ENCODE results near the gene PLEKHN1.

PLEKHN1 gene

DNA sequence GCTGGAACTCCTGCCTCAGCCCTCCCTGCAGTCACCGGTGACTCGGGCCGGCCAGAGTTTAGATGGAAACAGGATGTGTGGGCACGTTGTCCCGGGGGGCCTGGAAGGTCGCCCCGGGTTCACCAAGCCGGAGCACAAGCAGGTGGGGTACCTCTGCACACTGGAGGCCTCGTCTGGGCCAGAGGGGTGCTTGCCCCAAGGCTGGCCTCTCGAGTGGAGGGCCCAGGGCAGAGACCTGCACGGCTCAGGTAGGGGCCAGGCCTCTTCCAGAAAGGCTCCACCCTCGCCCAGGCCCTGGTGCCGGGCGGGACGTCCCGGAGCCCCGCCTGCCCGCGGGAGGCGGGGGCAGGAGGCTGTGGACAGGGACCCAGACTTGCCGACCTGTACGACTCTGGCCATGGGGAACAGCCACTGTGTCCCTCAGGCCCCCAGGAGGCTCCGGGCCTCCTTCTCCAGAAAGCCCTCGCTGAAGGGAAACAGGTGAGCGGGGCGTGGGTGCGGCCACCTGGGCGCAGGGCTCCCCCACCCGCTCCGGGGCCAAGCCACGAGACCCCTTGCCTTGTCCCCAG lies at the start of gene PLEKHN1:
Gene PLEKHN1, plus strand, starts transcription at position 348 of the 569 bp plus-strand sequence. Its CDS starts 50 bp downstream, at position 398.
- Histone ChIP-seq H3K4me3 (ENCODE audit: low read length) (peak within 1 kb of the TSS; percentile 78), H3K4me1 (ENCODE audit: control insufficient read depth, insufficient read depth, low read length) (no peaks in the 10 kb centered on the region), H3K27me3 (ENCODE audit: control insufficient read depth, insufficient read depth, low read length) (peaks cover 20% of the 10 kb centered on the region), H3K36me3 (ENCODE audit: control insufficient read depth, insufficient read depth, low read length) (no peaks in the 10 kb centered on the region), H3K9ac (ENCODE audit: low read length) (no peak within 1 kb of the TSS), H3K27ac (ENCODE audit: low read depth, low read length) (no peak within 1 kb of the TSS)

DNA sequence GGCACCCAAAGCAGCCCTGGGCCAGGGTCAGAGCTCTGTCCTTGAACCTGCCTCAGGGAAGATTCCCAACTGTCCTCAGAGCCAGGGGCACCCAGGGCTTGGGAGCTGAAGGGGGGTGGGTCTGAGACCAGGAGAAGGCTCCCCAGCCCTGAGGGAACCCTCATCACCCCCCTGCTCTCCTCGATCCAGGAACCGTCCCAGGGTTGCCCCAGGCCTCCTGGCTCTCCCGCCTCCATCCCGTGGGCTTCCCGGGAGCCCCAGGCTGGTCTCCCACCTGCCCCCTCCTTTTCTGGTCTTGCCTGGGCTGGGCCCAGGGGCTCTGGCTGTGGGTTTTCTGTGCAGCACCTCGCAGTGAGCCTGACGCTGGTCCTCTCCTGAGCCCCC lies 49.2 kb upstream of the PLEKHN1 start:
- Histone ChIP-seq H3K27ac (ENCODE audit: low read depth, low read length) (no peak overlapping the region), H3K27me3 (ENCODE audit: control insufficient read depth, insufficient read depth, low read length) (peaks cover 36% of the 10 kb centered on the region), H3K4me1 (ENCODE audit: control insufficient read depth, insufficient read depth, low read length) (peaks cover 11% of the 10 kb centered on the region), H3K36me3 (ENCODE audit: control insufficient read depth, insufficient read depth, low read length) (no peaks in the 10 kb centered on the region), H3K4me3 (ENCODE audit: low read length) (no peak overlapping the region), H3K9ac (ENCODE audit: low read length) (no peak overlapping the region)

DNA sequence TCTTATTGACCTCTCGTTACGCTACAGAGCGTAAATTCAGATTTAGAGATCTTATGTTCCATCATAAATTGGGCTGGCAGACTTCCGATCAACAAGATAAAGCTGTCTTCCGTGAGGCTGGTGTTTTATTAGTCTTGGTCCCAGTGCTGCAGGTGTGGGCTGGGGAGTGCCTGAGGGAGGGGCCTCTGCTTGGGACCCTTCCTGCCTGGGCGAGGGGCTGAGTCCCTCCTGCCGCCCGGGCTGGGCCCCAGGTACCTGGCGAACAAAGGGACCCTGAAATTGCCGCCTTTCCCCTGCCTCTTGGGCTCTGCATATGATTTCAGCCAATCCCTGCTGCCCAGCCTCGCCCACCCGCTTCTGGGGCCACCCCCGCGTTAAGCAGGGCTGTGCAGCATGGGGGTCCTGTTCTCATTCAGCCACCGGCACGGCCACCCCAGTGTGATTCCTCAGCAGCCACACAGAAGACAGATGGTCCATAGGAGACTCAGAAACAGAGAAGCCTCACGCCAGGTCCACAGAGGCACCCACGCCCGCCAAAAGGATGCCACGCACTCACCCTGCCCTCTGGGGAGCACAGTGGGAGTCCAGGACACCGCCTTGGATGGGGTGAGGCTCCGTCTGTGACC lies 48.7 kb upstream of the PLEKHN1 start:
- Histone ChIP-seq H3K36me3 (ENCODE audit: control insufficient read depth, insufficient read depth, low read length) (no peaks in the 10 kb centered on the region), H3K4me1 (ENCODE audit: control insufficient read depth, insufficient read depth, low read length) (peaks cover 11% of the 10 kb centered on the region), H3K9ac (ENCODE audit: low read length) (no peak overlapping the region), H3K27me3 (ENCODE audit: control insufficient read depth, insufficient read depth, low read length) (peaks cover 38% of the 10 kb centered on the region), H3K27ac (ENCODE audit: low read depth, low read length) (no peak overlapping the region), H3K4me3 (ENCODE audit: low read length) (no peak overlapping the region)

DNA sequence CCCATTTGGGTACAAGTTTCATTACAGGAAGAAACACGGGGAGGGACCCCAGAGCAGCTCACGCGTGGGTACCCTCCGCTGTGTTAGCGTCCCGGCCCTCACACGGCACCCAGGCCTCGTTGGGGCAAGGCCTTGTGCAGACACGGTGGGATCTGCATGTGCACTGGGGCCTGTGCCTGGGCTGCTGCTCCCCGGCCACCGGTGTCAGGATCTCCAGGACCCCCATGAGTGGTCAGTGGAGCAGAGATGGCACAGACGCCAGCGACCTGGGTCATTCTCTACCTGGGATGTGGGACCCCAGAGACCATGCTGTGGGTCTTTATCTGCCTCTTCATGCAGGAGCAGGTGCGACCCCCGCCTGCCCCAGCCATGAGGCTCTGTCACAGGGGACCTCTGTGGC lies 47.9 kb upstream of the PLEKHN1 start:
- peaks cover 45% of the 10 kb centered on the region for H3K27me3 ChIP-seq (ENCODE audit: control insufficient read depth, insufficient read depth, low read length)
- no peak overlapping the region for H3K9ac ChIP-seq (ENCODE audit: low read length)
- no peak overlapping the region for H3K27ac ChIP-seq (ENCODE audit: low read depth, low read length)
- H3K36me3 ChIP-seq (ENCODE audit: control insufficient read depth, insufficient read depth, low read length): no peaks in the 10 kb centered on the region
- H3K4me1 ChIP-seq (ENCODE audit: control insufficient read depth, insufficient read depth, low read length): peaks cover 11% of the 10 kb centered on the region
- H3K4me3 ChIP-seq (ENCODE audit: low read length): no peak overlapping the region

GRCh38 chr1:918843-919242 lies 47.4 kb upstream of the PLEKHN1 start:
- Histone ChIP-seq H3K36me3 (ENCODE audit: control insufficient read depth, insufficient read depth, low read length) (no peaks in the 10 kb centered on the region), H3K4me1 (ENCODE audit: control insufficient read depth, insufficient read depth, low read length) (peaks cover 11% of the 10 kb centered on the region), H3K27me3 (ENCODE audit: control insufficient read depth, insufficient read depth, low read length) (peaks cover 46% of the 10 kb centered on the region), H3K27ac (ENCODE audit: low read depth, low read length) (no peak overlapping the region), H3K4me3 (ENCODE audit: low read length) (no peak overlapping the region), H3K9ac (ENCODE audit: low read length) (no peak overlapping the region)

GRCh38 chr1:919271-919872 lies 46.9 kb upstream of the PLEKHN1 start:
- Histone ChIP-seq H3K27ac (ENCODE audit: low read depth, low read length) (no peak overlapping the region), H3K36me3 (ENCODE audit: control insufficient read depth, insufficient read depth, low read length) (no peaks in the 10 kb centered on the region), H3K4me3 (ENCODE audit: low read length) (no peak overlapping the region), H3K9ac (ENCODE audit: low read length) (no peak overlapping the region), H3K27me3 (ENCODE audit: control insufficient read depth, insufficient read depth, low read length) (peaks cover 44% of the 10 kb centered on the region), H3K4me1 (ENCODE audit: control insufficient read depth, insufficient read depth, low read length) (peaks cover 11% of the 10 kb centered on the region)

DNA sequence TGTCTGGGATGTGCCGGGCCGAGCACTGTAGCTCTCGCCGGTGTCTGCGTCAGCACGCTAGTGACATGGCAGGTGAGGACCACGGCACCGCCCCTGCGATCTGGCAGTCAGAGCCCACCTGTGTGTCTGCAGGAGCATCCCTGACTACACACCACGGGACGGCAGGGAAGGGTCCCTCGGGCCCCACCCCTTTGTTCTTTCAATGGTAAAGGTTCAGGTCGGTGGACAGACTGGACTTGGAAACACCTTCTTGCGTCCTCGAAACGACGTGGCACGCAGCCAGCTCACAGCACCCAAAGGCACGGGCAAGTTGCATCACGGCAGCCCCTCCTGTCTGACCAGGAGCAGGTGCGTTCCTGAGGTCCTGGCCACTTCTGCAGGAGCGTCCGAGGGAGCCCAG lies 46.3 kb upstream of the PLEKHN1 start:
- Histone ChIP-seq H3K9ac (ENCODE audit: low read length) (no peak overlapping the region), H3K27me3 (ENCODE audit: control insufficient read depth, insufficient read depth, low read length) (peaks cover 42% of the 10 kb centered on the region), H3K36me3 (ENCODE audit: control insufficient read depth, insufficient read depth, low read length) (no peaks in the 10 kb centered on the region), H3K4me1 (ENCODE audit: control insufficient read depth, insufficient read depth, low read length) (peaks cover 11% of the 10 kb centered on the region), H3K4me3 (ENCODE audit: low read length) (no peak overlapping the region), H3K27ac (ENCODE audit: low read depth, low read length) (no peak overlapping the region)

DNA sequence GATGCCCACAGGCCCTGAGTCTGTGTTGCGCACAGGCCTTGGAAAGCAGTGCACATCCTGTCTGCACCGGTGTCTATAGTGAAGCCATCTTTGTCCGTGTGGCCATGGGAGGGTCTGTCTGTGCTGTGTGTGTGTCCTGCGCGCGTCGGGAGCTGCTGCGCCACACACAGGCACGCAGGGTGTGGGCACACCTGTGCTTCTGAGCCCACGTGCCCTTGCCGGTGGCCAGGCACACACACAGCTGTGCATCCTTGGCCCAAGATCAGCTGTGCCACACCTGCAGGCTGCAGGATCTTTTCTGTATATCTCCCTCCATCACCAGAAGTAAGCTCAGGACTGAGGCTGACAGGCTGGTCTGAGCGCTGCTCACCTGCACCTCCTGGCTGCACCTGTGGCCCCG lies 45.8 kb upstream of the PLEKHN1 start:
- Histone ChIP-seq H3K4me3 (ENCODE audit: low read length) (peak overlapping the region; percentile 37), H3K4me1 (ENCODE audit: control insufficient read depth, insufficient read depth, low read length) (peaks cover 11% of the 10 kb centered on the region), H3K27me3 (ENCODE audit: control insufficient read depth, insufficient read depth, low read length) (peaks cover 42% of the 10 kb centered on the region), H3K36me3 (ENCODE audit: control insufficient read depth, insufficient read depth, low read length) (no peaks in the 10 kb centered on the region), H3K27ac (ENCODE audit: low read depth, low read length) (no peak overlapping the region), H3K9ac (ENCODE audit: low read length) (no peak overlapping the region)

DNA sequence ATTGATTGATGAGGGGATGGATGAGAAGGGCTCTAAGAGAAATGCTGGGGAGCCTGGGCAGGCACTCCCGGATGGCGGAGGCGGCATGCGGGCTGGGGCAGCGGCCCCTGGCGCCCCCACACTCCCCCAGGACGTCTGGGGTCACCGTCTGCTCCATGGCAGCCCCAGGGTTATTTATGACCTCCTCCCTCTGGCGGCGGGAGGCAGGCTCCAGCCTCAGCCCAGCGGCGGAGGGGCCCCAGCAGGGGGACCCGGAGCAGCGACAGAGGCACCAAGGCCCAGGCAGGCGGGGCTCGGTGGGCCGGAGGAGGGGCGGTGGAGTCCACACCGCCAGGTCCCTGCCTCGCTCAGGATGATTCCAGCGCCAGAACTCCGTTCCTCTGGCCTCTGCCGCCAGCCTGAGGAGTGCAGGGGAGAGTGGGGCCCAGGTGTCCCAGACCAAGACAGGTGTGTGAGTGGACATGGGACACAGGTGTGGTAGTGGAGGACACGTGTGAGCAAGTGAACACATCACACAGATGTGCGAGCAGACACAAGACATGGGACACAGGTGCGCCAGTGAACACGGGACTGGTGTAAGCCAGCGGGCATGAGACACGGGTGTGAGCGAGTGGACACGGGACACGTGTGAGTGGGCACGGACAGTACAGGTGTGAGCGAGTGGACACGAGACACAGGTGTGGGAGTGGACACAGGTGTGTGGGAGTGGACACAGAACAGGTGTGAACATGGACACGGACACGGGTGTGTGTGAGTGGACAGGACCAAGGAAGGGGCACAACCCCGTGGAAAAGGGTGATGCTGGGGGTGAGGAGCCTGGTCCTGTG lies 45.1 kb upstream of the PLEKHN1 start:
- H3K4me3 ChIP-seq (ENCODE audit: low read length): peak overlapping the region; percentile 37
- H3K36me3 ChIP-seq (ENCODE audit: control insufficient read depth, insufficient read depth, low read length): no peaks in the 10 kb centered on the region
- peaks cover 49% of the 10 kb centered on the region for H3K27me3 ChIP-seq (ENCODE audit: control insufficient read depth, insufficient read depth, low read length)
- H3K27ac ChIP-seq (ENCODE audit: low read depth, low read length): no peak overlapping the region
- H3K9ac ChIP-seq (ENCODE audit: low read length): no peak overlapping the region
- peaks cover 11% of the 10 kb centered on the region for H3K4me1 ChIP-seq (ENCODE audit: control insufficient read depth, insufficient read depth, low read length)

- Histone ChIP-seq H3K4me3 (ENCODE audit: low read length) (peak within 1 kb of the TSS; percentile 68), H3K36me3 (ENCODE audit: control insufficient read depth, insufficient read depth, low read length) (no peaks in the 10 kb centered on the region), H3K27me3 (ENCODE audit: control insufficient read depth, insufficient read depth, low read length) (peaks cover 48% of the 10 kb centered on the region), H3K27ac (ENCODE audit: low read depth, low read length) (no peak within 1 kb of the TSS), H3K4me1 (ENCODE audit: control insufficient read depth, insufficient read depth, low read length) (peaks cover 11% of the 10 kb centered on the region), H3K9ac (ENCODE audit: low read length) (no peak within 1 kb of the TSS)
Observed at GRCh38 chr1:923131-923990, 42.9 kb upstream of the PLEKHN1 start, which contains the start of gene SAMD11. TSS of gene SAMD11 (plus strand) at chr1:923923. CDS start at chr1:924432, 509 bp downstream.

DNA sequence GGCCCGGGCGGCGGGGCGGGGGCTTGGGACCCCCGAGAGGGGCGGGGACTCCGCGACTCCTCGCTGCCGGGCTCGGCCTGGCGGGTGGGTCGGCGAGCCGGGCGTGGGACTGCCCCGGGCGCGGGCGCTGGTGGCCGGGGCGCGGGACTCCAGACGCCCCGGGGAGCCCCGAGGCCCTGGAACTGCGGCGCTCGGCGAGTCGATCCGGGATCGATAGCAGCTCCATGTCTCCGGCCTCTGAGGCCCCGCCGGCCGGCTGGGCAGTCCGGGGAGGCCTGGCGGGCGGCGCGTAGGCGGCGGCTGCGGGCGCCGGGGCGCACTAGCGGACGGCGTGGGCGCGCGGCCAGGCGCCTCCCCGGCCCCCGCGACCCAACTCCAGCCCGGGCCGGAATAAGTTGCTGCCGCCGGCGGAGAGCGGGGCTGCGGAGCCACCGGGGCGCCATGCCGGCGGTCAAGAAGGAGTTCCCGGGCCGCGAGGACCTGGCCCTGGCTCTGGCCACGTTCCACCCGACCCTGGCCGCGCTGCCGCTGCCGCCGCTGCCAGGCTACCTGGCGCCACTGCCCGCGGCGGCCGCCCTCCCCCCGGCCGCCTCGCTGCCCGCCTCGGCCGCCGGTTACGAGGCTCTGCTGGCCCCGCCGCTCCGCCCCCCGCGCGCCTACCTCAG lies 42.2 kb upstream of the PLEKHN1 start:
- Histone ChIP-seq H3K27ac (ENCODE audit: low read depth, low read length) (no peak overlapping the region), H3K9ac (ENCODE audit: low read length) (no peak overlapping the region), H3K4me3 (ENCODE audit: low read length) (peak overlapping the region; percentile 50), H3K4me1 (ENCODE audit: control insufficient read depth, insufficient read depth, low read length) (peaks cover 11% of the 10 kb centered on the region), H3K27me3 (ENCODE audit: control insufficient read depth, insufficient read depth, low read length) (peaks cover 44% of the 10 kb centered on the region), H3K36me3 (ENCODE audit: control insufficient read depth, insufficient read depth, low read length) (no peaks in the 10 kb centered on the region)
